Right forelimb (tissue), 1 donor: ENCODE results near the gene CELF2.
"Not testable (repeated sequence)": the region's sequence is repeated elsewhere in the genome, so short reads cannot be mapped to it uniquely, and the experiment has no call there.

Source experiments
- DNase-seq: peaks from one replicate; pipeline ENCODE4 v3.0.0-alpha.2; 2018

Gene CELF2

DNA sequence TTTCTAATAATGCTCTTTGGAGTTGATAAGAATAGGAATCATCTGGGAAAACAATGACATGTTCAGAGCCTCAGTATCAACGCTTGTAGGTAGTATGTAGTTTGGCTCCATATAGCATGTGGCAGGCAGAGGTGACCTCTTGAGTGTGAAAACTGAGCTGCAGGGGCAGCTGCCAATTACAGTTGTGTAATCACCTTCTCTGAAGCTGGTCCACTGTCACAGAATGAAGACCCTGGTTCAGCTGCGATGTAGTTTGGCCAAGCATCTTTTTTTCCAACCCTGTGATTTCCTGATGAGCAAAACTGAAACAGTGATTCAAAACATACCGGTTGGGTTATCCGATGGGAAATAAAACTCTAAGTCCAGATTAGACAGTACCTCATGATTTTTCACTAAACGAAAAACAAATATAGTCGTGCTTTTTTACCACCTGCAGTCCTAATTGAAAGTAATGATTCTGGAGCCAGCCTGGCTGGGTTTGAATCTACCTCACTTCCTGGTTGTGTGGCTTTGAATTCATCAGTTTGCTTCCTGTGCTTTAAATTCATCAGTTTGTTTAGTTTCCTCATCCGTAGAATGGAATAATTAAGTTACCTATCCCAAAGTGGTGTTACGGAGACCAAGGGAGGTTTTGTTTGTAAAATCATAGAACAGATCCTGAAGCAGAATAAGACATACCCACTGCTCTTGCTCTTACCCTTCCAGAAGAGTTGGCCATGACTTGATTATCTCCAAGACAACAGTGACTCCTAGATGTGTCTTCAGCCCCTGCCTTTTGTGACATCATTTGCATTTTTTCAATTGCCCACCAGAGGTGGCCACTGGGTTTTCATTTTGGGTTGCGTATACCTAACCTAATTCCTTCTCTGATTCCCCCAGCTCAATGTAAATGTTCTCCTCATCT is 87.4 kb downstream of the CELF2 start:
- no peak for DNase-seq

DNA sequence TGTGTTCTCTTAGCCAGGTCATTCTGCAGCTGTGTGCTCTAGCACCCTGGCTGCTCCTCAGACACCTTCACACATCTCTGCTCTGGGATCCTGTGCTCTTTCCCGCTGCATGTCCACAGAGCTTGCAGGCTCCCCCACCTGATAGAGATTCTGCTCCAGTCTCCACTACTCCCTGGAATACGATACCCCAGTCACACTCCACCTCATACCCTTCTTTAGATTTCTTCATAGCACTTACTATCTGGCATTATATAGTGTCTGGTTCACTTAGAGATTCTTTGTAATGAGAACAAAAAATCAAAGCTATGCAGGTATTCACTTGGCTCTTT is 88.0 kb downstream of the CELF2 start:
- no peak for DNase-seq

DNA sequence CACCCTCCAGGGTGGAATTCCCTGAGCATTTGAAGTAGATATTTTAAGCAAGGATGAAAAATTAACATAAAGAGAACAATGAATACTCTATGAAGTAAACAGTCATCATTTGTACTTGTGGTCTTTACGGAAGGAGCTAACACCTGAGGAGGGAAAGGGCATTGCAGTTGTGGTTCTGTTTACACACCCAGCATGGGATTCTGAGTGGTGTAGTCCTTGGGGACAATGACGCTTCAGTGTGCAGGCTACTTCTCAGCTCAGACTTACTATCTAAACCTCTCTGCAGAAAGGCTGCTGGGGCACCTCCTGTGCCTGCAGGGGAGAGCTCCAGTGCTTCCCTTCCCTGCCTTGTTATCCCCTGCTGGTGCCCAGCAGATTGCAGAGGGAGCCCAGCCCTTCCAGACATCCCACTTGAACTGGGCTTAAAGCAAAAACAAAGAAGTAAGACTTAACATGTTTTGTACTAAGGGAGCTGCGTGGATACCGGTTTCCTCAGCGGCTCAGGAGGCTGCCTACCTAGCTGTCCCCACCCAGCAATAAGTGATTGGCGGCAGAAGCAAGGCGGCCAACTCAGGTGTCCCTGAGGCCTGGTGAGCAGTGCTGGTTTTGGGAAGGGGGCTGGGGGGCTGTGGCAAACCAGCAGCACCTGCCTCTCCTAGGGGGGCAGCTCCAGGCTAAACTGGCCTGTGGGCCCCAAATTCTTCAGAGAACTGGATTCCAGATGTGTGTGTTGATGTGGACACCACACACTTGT is 89.1 kb downstream of the CELF2 start:
- no peak for DNase-seq

DNA sequence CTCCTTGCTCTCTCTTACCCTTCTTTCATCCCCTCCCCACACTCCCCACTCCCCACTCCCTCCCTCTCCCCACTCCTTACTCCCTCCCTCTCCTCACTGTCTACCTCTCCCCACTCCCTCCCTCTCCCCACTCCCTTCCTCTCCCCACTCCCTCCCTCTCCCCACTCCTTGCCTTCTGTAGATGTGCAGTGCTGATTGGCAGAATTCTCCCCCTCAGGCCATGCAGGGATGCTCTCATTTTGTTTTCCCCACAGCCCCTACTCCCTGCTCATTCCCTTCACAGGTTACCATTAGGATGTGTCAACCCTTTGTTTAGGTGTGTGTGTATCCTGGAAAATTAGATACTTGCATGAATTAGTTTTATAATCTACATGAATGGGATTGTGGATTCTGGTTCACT is 90.3 kb downstream of the CELF2 start:
- DNase-seq: no peak

DNA sequence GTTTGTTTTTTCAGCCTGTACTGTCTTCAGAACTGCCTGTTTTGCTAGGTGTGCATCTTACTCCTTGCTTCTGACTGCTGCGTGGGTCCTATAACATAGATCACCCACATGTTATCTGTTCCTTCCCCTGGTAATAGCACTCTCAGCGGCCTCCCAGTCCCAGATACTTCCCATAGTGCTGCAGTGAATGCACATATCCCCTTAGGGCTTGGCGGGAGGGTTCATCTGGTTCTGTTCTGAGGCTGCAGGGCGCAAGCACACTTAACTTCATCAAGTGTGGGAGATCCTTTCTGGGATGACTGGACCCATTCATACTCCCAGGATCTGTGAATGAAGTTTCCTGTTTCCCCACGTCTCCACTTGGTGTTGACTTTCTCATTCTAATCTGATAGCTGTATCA is 90.7 kb downstream of the CELF2 start:
- no peak for DNase-seq

DNA sequence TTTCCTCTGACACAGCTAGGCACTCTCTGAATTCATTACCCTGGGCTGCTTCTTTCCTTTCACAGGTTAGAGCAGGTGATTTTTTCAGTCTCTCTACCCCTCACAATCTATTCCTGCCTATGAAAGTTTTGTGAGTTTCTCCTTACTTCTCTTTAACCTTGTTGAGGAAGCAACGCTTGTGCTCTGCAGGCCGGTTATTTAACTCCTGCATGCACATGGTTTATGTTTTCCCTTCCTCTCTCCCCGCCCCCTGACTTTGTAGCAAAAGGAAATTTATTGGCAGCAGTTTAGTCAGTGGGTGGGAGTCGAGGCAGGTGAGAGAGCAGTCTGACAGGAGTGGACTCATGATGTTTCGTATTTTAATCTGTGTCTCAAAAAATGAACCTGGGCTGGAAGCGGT is 91.9 kb downstream of the CELF2 start:
- DNase-seq: no peak

- no peak for DNase-seq
These were observed 92.9 kb downstream of the CELF2 start for GRCh38 chr10:11110539-11110938.

GRCh38 chr10:11111490-11111889 is 93.8 kb downstream of the CELF2 start:
- no peak for DNase-seq

DNA sequence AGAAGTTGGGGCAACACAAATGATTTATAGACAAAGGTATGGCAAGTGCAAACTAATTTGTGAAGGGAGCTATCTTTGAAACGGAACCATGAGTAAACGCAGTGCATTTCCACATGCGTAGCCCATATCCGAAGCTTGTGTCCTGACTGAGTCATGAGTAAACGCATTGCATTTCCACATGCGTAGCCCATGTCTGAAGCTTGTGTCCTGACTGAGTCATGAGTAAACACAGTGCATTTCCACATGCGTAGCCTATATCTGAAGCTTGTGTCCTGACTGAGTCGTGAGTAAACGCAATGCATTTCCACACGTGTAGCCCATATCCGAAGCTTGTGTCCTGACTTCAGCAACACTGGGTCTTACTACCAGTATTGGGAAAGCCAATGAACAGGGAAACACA is 95.0 kb downstream of the CELF2 start:
- no peak for DNase-seq

GRCh38 chr10:11113156-11113555 is 95.5 kb downstream of the CELF2 start:
- DNase-seq: no peak

GRCh38 chr10:11114269-11114668 is 96.6 kb downstream of the CELF2 start:
- DNase-seq: no peak

- DNase-seq: no peak
These were observed 97.7 kb downstream of the CELF2 start for GRCh38 chr10:11115337-11115736.

GRCh38 chr10:11116361-11116760 is 98.7 kb downstream of the CELF2 start:
- no peak for DNase-seq

DNA sequence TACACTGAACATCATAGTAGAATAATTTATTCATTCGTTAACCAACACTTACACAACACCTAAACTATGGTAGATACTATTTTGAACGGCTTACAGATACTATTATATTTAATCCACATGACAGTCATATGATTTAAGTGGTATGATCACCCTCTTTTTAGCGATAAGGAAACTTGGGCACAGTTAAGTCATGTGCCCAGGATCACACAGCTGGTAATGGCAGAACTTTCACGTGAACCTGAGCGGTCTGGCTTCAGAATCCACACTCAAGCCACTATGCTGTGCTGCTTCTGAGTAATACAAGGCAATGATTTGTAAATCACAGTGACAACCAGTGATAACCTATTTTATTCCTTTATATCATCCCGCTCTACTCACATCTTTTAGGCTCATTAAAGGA is 99.1 kb downstream of the CELF2 start:
- DNase-seq: no peak

GRCh38 chr10:11118686-11119085 is 101.0 kb downstream of the CELF2 start:
- DNase-seq: no peak

DNA sequence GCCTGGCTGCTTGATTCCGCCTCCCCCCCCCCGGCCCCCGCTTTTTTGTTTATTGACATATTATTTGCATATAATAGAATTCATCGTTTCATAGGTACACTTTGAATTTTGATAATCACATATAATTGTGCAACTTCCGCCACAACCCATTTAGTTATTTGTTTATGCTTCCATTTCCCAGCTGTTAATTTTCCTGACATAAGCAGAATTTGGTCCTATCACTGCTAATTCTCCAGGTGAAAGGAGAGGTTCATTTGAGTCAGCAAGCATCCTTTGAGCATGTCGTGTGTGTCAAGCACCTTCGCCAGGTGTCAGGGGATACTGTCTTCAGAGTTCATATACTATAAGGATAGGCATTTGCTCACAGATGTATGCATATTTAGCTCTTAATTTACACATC is 102.2 kb downstream of the CELF2 start:
- DNase-seq: no peak

- DNase-seq: no peak
These were observed 103.0 kb downstream of the CELF2 start for GRCh38 chr10:11120711-11121110.

DNA sequence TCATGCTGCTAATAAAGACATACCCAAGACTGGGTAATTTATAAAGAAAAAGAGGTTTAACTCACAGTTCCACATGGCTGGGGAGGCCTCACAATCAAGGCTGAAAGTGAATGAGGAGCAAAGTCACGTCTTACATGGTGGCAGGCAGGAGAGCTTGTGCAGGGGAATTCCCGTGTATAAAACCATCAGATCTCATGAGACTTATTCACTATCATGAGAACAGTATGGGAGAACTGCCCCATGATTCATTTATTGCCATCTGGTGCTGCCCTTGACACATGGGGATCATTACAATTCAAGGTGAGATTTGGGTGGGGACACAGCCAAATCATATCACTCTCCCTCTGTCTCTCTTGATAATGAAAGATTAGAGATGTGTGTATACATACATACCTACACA is 106.2 kb downstream of the CELF2 start:
- DNase-seq: not testable (repeated sequence)

DNA sequence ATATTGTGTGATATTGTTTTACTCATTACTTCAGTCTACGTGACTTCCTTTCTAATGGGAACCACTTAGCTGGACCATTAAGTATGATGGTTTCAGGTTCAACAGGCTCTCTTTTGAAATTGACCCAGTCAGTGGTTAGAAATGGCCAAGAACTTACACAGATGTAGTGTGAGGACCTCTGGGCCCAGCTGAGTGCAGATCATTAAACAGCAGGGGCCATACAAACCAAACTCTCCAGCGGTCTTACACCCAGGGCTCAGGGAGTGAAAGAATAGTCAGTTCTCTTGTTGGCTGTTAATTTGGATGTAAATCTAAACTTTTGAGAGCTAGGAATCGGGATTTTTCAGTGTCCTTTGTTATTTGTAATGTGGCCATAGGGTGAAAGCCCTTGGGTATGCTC is 107.3 kb downstream of the CELF2 start:
- no peak for DNase-seq

DNA sequence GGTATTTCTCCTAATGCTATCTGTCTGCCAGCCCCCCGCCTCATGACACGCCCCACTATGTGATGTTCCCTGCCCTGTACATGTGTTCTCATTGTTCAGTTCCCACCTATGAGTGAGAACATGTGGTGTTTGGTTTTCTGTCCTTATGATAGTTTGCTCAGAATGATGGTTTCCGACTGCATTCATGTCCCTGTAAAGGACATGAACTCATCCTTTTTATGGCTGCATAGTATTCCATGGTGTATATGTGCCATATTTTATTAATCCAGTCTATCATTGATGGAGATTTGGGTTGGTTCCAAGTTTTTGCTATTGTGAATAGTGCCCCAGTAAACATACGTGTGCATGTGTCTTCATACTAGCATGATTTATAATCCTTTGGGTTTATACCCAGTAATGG is 109.3 kb downstream of the CELF2 start:
- DNase-seq: not testable (repeated sequence)

DNA sequence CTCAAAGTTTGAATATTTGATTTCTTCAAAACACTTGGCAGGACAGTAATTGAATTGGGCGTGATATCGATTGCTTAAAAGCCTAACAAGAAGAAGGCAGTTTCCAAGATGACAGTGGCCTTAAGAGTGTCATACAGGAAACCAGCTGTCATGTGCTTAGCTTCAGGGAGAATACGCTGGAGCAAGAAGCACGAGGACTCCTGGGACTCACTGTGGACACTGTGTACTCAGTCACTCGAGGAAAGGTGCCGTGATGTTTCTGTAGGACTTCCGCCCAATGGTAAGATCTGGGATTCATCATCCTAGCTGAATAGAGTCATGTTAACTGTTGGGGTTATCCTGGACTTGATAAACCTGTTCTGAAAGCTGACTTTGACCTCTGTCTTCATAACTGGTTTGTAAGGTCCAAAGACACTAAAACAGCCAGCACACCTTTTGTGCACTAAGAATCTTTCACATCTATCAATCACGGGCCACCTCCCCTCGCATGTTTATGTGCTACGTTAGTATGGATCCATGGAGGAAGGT is 113.5 kb downstream of the CELF2 start:
- DNase-seq: no peak

- no peak for DNase-seq
These were observed 116.7 kb downstream of the CELF2 start for GRCh38 chr10:11134411-11134810.

DNA sequence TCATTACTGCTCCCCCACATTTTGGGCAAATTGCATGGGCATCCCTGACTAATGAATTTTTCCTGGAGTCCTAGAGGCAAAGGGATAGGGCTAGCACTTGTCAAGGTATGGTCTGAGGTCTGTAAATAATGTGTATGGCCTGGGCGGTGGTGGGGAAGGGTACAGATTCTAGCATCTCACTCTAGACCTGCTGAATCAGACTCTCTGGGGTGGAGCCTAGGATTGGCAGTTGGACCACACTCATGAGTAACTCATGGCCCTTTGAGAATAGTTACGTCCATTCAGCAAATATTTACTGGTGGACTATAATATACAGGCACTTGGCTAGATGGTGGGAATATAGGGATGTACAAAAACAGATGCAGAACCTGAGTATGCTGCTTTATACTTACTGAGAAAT is 118.0 kb downstream of the CELF2 start:
- no peak for DNase-seq
